Activated CD4-positive, alpha-beta T cell treated with anti-CD3 and anti-CD28 coated beads, Interleukin-2, amount 50 U/mL, for 24 hours (primary cell): ENCODE data around the gene PSMB7.
A peak's percentile ranks its signal among the peaks of the same experiment; 100 is the strongest.

Experiments used
- DNase-seq, 2 donors: peaks; one replicate each; pipeline ENCODE4 v3.0.0-alpha.2; 2020; ENCODE audit warnings: low read depth in 1 of 2, low spot score in 1 of 2

PSMB7 gene

GRCh38 chr9:124415102-124415851 is at the start of gene PSMB7:
PSMB7 (minus strand) TSS chr9:124415442; CDS start chr9:124415425, 17 bp downstream.
- peak; percentile 96 to 97 for DNase-seq

- DNase-seq = no peak
Observed at GRCh38 chr9:124462739-124463138, 47.5 kb upstream of the PSMB7 start.

DNA sequence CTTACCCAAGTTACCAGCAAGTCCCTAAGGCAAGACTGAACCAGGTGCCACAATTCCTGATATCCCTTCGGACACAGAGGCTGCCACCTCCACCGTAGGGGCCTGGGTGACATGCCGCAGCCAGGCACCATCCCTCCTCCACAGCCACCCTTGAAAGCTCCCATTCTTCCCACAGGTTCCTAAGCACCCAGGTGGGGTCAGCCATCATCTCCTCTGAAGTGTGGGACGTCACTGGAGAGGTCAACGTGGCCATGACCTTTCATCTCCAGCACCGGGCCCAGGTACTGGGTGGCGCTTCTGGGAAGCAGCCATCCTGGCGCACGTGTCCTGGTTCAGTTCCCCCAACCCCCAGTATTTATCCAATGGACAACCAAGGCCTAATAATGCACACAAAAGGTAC is 43.2 kb upstream of the PSMB7 start:
- DNase-seq = no peak

GRCh38 chr9:124457887-124458431 is 42.7 kb upstream of the PSMB7 start:
- DNase-seq = no peak

- DNase-seq = no peak
Observed at GRCh38 chr9:124457079-124457886, 42.0 kb upstream of the PSMB7 start.

GRCh38 chr9:124456341-124457078 is 41.3 kb upstream of the PSMB7 start:
- no peak for DNase-seq

DNA sequence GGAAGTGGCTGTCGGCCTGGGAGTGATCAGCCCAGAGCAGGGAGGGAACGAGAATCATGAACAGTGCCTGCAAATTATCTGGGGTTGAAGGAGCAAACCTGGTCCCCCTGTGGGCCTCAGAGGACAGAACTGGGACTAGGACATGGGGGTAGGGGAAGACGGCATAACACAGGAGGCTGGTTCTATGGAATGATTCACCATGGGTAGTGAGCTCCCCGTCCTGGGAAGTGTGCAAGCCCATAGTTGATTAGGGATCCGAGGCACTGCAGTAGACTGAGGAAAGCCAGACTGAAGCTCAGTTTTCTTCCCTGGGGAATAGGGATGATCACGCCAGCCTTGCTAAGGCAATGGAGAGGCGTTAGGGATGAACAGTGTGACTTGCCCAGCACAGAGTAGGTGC is 40.6 kb upstream of the PSMB7 start:
- DNase-seq = no peak

- no peak for DNase-seq
Observed at GRCh38 chr9:124454791-124455443, 39.7 kb upstream of the PSMB7 start.

- DNase-seq = no peak
Observed at GRCh38 chr9:124454296-124454695, 39.1 kb upstream of the PSMB7 start.

DNA sequence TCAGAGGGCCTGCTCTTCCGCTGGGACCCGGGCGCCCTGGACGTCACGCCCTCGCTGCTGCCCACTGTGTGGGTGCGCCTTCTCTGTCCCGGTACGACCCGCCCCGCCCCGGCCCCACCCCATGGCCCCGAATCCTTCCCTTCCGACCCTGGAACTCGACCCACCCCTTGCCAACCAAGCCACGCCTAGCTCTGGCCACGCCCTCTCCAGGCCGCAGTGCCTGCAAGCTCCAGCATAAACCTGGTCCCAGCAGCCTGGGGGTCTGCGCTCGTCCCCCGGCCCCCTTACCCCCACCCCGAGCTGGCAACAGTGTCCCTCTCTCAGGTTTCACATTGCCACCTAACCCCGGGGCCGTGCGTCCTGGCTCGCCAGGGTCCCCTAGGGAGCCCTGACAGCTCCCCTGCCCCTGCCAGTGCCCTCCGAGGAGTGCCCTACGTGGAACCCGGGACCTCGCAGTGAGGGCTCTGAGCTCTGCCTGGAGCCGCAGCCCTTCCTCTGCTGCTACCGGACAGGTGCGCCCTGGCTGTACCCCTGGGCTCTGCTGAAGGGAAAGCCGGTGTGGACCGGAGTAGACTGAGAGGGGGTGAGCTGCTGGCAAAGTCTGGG is 38.4 kb upstream of the PSMB7 start:
- no peak for DNase-seq

DNA sequence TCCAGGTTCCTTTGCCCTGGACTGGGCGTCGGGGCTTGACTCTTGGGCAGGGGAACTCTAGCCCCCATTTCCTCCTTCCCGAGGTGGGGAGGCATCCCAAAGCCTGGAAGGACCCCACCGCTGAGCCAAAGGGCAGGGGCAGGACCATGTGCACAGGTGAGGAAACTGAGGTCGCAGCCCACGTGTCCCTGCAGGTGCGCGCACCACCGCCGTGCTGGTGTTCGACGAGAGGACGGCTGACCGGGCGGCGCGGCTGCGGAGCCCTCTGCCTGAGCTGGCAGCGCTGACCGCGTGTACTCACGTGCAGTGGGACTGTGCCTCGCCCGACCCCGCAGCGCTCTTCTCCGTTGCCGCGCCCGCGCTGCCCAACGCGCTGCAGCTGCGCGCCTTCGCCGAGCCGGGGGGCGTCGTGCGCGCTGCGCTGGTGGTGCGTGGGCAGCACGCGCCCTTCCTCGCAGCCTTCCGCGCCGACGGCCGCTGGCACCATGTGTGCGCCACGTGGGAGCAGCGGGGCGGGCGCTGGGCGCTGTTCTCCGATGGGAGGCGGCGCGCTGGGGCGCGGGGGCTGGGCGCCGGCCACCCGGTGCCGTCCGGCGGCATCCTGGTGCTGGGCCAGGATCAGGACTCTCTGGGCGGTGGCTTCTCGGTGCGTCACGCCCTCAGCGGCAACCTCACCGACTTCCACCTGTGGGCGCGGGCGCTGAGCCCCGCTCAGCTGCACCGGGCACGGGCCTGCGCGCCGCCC is 37.8 kb upstream of the PSMB7 start:
- DNase-seq = no peak

DNA sequence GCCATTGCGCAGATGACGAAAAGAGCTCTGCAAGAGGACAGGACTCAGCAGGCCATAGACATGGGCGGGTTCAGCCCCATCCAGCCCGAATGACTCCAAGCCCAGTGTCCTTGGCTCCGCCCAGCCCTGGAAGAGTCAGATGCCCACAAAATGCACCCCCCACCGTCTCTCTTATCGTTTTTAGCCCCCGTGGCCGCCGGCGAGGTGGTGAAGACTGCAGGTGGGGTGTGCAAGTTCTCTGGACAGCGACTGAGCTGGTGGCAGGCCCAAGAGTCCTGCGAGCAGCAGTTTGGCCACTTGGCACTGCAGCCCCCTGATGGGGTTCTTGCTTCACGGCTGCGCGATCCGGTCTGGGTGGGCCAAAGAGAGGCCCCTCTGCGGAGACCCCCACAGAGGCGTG is 37.1 kb upstream of the PSMB7 start:
- no peak for DNase-seq

- DNase-seq = no peak
Observed at GRCh38 chr9:124450931-124451661, 35.9 kb upstream of the PSMB7 start.

DNA sequence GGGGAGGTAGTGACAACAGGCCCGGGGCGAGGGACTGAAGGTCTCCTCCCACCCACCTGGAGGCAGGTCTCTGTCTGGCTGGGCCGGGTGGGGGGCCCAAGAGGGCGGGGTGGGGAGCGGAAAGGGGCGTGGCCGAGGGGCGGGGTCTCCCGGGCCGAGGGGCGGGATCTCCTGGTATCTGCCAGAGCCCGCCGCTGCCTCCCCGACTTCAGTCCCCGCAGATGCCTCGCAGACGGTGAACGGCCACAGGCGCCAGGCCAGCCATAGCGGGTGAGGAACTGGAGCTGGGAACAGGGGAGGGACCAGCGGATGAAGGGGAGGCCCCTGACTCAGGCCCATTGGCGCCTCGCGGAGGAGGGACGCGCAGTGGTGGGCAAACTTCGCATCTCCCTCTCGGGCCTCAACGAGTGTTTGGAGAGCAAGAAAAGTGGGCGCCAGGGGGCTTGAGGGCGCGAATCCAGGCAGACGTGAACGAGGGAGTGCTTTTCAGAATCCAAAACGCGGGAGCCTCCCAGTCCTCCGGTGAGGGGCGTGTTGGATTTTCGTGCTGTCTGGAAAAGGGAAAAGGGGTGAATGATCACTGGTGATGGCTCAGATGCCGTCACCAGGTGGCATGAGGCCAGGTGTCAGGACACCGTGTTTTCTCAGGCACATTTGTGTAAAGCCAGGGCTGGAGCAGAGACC is 35.1 kb upstream of the PSMB7 start, which contains the start of gene ADGRD2:
Gene ADGRD2, plus strand, starts transcription at position 211 of the 684 bp plus-strand sequence. CDS start 1,216 bp downstream, outside the sequence.
- DNase-seq = no peak

GRCh38 chr9:124449381-124450151 is 34.3 kb upstream of the PSMB7 start:
- DNase-seq = no peak

- DNase-seq = no peak
Observed at GRCh38 chr9:124448019-124448418, 32.8 kb upstream of the PSMB7 start.

GRCh38 chr9:124447297-124447661 is 32.0 kb upstream of the PSMB7 start:
- no peak for DNase-seq

GRCh38 chr9:124444166-124444565 is 28.9 kb upstream of the PSMB7 start:
- no peak for DNase-seq
